Psoas muscle (tissue), 8 donors: ENCODE measurements around the gene KRT33A. TPM values are rescaled to one million over a fixed set of nuclear protein-coding genes. Genes with fewer than 3 reads are reported as not detected.

Experiments used
- ATAC-seq, 4 donors: fragments of 200-7000 bp; cut with Tn5 transposase; one replicate each; pipeline ENCODE4 v1.9.1; 2020; ENCODE audit warnings: moderate library complexity in 3 of 4, mild to moderate bottlenecking in 2 of 4
- DNase-seq, 2 donors: peaks; one replicate each; pipeline ENCODE4 v3.0.0-alpha.2; 2020
- H3K27ac ChIP-seq: fragments of 200-600 bp; one replicate; pipeline ENCODE4 v1.8.0; 2022
- H3K27me3 ChIP-seq, 3 donors: fragments of 200-600 bp in 1 of 3; one replicate each; pipeline versions ENCODE4 v1.6.1 to v1.8.0; 2013 to 2022; ENCODE audit warnings: low read length in 2 of 3, mild to moderate bottlenecking in 2 of 3, moderate library complexity in 1 of 3; ENCODE audit not compliant: insufficient read depth in 3 of 3
- H3K36me3 ChIP-seq, 2 donors: fragments of 200-600 bp in 1 of 2; one replicate each; pipeline versions ENCODE4 v1.6.1 to v1.8.0; 2013 to 2022; ENCODE audit warnings: low read depth in 1 of 2, mild to moderate bottlenecking in 1 of 2, moderate library complexity in 1 of 2; ENCODE audit not compliant: insufficient read depth in 1 of 2
- H3K4me1 ChIP-seq: fragments of 200-600 bp; one replicate; pipeline ENCODE4 v1.8.0; 2022
- H3K4me3 ChIP-seq: fragments of 200-600 bp; one replicate; pipeline ENCODE4 v1.8.0; 2022; ENCODE audit warnings: mild to moderate bottlenecking
- H3K9me3 ChIP-seq: fragments of 200-600 bp; one replicate; pipeline ENCODE4 v1.8.0; 2022
- CTCF ChIP-seq: fragments of 200-600 bp; IDR thresholded peaks from one replicate; pipeline ENCODE4 v1.8.0; 2022; ENCODE audit warnings: antibody characterized with exemption
- WGBS, 3 donors: extraction: QIAGEN DNeasy Blood & Tissue Kit; methylation state at CpG; one replicate each; pipeline versions ENCODE4 v1.1.6 to v1.1.7; 2013; 5-methylcytosine and 5-hydroxymethylcytosine counted together
- intact Hi-C, 2 donors: fragments of 100-400 bp; cut with DNase I; formaldehyde crosslinking; loops; one replicate each; pipeline versions ENCODE4 v1.11.0 to v1.14.2; 2022
- polyA plus RNA-seq, 3 donors: library from polyadenylated mRNA; stranded (reverse); fragments of 200-250 nt; gene quantifications; one replicate each; pipeline ENCODE4 v1.2.3, GENCODE V29; 2013
- total RNA-seq, 4 donors: library from RNA; stranded (reverse); fragmentation: NEBNext Ultra II Directional in 2 of 4; extraction: Animal tissue kit (Norgen Biotek cat#: 25700) in 2 of 4; gene quantifications; one replicate each; pipeline versions ENCODE4 v1.2.1 to v1.2.4, GENCODE V29; 2021 to 2023
- donor health status: healthy with polysubstance abuse.
- donor health status: DM: no; HTN: no; CAD: no; lungs with moderate emphysema.
- donor health status: Bipolar disorder and iron deficiency.
- donor health status: healthy.
- donor health status: DM: yes; HTN: yes; CAD: no.
- donor health status: DM: no; HTN: no; CAD: no.
- donor health status: DM: no; HTN: no; CAD: no.
- donor health status: DM: yes; HTN: yes; CAD: no.

The KRT33A gene
- total and polyA plus RNA-seq, 7 donors: not detected

- Histone ChIP-seq H3K36me3 (no peaks in the 10 kb centered on the region), H3K4me3 (no peak overlapping the region), H3K27me3 (no peaks in the 10 kb centered on the region), H3K4me1 (no peaks in the 10 kb centered on the region), H3K27ac (no peak overlapping the region), H3K9me3 (no peaks in the 10 kb centered on the region)
- intact Hi-C loops: no loop called here
- no peak for TF ChIP-seq CTCF
- WGBS, 3 donors: 70 to 75% (median 70%) methylated on average over 7 of the region's 7 CpGs
- ATAC-seq (no peak), DNase-seq (no peak)
These were observed 19.0 kb downstream of the KRT33A start for GRCh38 chr17:41331606-41332005.

- Histone ChIP-seq H3K9me3 (no peaks in the 10 kb centered on the region), H3K27ac (no peak overlapping the region), H3K4me1 (no peaks in the 10 kb centered on the region), H3K27me3 (no peaks in the 10 kb centered on the region), H3K36me3 (no peaks in the 10 kb centered on the region), H3K4me3 (no peak overlapping the region)
- 47 to 56% (median 48%) methylated on average over 13 of the region's 13 CpGs for WGBS, 3 donors
- intact Hi-C loops: loop anchor here (10.0 kb wide), 2 partner anchors 425 to 525 kb away; no protein-coding TSS in a partner anchor
- TF ChIP-seq CTCF: peak; percentile 49
- ATAC-seq: peak; percentile 47 to 67 (median 66)
- DNase-seq: no peak
These were observed 21.2 kb downstream of the KRT33A start for GRCh38 chr17:41329279-41329948.

DNA sequence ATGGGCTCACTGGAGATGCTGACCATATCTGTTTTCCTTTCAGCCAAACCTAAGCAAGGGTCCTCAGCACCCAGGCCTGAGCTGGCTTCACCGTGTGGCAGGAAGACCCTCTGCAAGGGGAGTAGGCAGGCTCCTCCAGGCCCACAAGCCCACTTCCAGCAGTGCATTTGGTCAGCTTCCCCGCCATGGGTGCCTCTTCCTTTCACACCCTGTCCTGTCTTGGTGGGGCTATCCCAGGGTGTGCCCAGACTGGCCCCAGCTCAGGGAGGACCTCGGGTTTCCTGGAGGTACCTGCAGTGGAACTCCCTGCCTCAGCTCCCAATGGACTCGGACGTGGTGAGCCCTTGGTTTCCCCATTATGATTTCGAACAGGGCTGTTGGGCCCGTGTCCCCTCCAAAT lies 22.4 kb downstream of the KRT33A start:
- Histone ChIP-seq H3K27me3 (no peaks in the 10 kb centered on the region), H3K4me3 (no peak overlapping the region), H3K9me3 (no peaks in the 10 kb centered on the region), H3K27ac (no peak overlapping the region), H3K4me1 (no peaks in the 10 kb centered on the region), H3K36me3 (no peaks in the 10 kb centered on the region)
- DNase-seq (no peak), ATAC-seq (no peak)
- 85 to 88% (median 88%) methylated on average over 7 of the region's 7 CpGs for WGBS, 3 donors
- intact Hi-C loops: loop anchor here (10.0 kb wide), 2 partner anchors 423 to 523 kb away; no protein-coding TSS in a partner anchor
- TF ChIP-seq CTCF: no peak

DNA sequence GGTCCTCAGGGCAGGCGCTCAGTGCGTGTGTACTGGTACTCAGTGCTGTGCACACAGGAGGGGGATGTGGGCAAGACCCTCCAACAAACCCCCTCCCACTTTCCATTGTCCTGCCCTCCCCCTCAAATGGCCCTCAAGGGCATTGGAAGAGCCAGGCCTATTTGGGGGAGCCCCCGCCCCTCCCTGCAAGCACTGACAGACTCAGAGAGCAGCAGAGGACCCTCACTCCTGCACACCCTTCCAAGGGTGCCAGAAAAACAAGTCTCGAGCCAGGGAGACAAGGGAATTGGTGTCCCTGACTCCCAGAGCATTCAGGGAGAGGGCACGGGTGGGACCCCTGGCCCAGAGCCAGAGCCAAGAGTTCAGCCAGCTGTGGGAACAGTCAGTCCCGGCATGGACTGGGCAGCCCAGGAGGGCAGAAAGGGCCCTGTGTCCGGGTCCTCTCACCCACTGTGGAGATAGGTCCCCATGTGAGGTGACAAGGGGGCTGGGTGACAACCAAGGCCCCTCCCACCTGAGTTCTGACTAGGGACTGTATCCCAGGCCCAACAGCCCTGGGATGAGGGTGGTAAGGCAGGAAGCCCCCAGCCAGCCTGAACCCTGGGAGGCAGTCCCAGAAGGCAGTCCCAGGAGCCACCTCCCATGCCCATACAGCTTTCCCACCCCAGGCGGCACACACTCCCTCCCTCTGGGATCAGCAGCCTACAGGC lies 23.1 kb downstream of the KRT33A start:
- WGBS, 3 donors: 69 to 80% (median 74%) methylated on average over 8 of the region's 8 CpGs
- H3K4me3 ChIP-seq: no peak overlapping the region
- ATAC-seq (no peak), DNase-seq (no peak)
- H3K27me3 ChIP-seq: no peaks in the 10 kb centered on the region
- no peaks in the 10 kb centered on the region for H3K9me3 ChIP-seq
- H3K27ac ChIP-seq: no peak overlapping the region
- no peak for TF ChIP-seq CTCF
- H3K4me1 ChIP-seq: no peaks in the 10 kb centered on the region
- no peaks in the 10 kb centered on the region for H3K36me3 ChIP-seq
- intact Hi-C loops: loop anchor here (10.0 kb wide), 2 partner anchors 423 to 523 kb away; no protein-coding TSS in a partner anchor
